HCT116 (cell line): ENCODE data around the gene IL2RG. TPM values are rescaled to one million over a fixed set of nuclear protein-coding genes. Genes with fewer than 3 reads are reported as not detected.

Source experiments
- ATAC-seq: fragments of 200-7000 bp; cut with Tn5 transposase; 2 replicates; pipeline ENCODE4 v1.9.1; 2020; ENCODE audit warnings: mild to moderate bottlenecking, moderate library complexity
- BruUV-seq: library from RNA; stranded (reverse); fragments of 400-500 nt; replicated peaks from 2 replicates; lab custom pipeline; 2021; lab: Mats Ljungman, UMichigan
- CTCF ChIA-PET: fragments of 300-600 bp; sonication (Branson Sonifier 250); formaldehyde crosslinking; loops from one replicate; lab custom pipeline; 2021; ENCODE audit warnings: antibody characterized with exemption; lab: Charles Lee
- POLR2A ChIA-PET: fragments of 300-600, 350-600 bp; sonication (Branson Sonifier 250); formaldehyde crosslinking; loops from one replicate; lab custom pipeline; 2021; ENCODE audit warnings: antibody characterized with exemption; lab: Charles Lee
- RAD21 ChIA-PET, 2 experiments: fragments of 300-600 bp; sonication (Branson Sonifier 250); formaldehyde crosslinking; loops; one replicate each; lab custom pipeline; 2023; ENCODE audit warnings: low total read pairs in 2 of 2; ENCODE audit not compliant: uncharacterized antibody in 2 of 2, unreplicated experiment in 2 of 2, low non-redundant PET in 1 of 2; lab: Charles Lee
- DNase-seq: peaks from one replicate; pipeline ENCODE4 v3.0.0-alpha.2; 2010; ENCODE audit warnings: low read depth, low spot score
- H2AFZ ChIP-seq: fragments of 200-600 bp; shearing (Covaris generic), sonication (generic); 2 replicates; pipeline ENCODE4 v1.6.1; 2017; ENCODE audit warnings: low read depth, mixed run types, mixed read lengths, antibody characterized with exemption, low read length; ENCODE audit not compliant: poor library complexity, severe bottlenecking
- H3K27ac ChIP-seq: 2 replicates; pipeline ENCODE4 v1.5.1; 2012; ENCODE audit warnings: low read depth, low read length
- H3K27me3 ChIP-seq: fragments of 200-600 bp; sonication (generic); 2 replicates; pipeline ENCODE4 v1.6.1; 2016; ENCODE audit warnings: mixed run types, low read length, mixed read lengths; ENCODE audit not compliant: insufficient read depth
- H3K36me3 ChIP-seq, 2 experiments: fragments of 200-500 bp in 1 of 2; fragments of 200-600 bp in 1 of 2; sonication (Bioruptor generic) in 1 of 2; sonication (generic) in 1 of 2; 2 replicates each; pipeline versions ENCODE4 v1.5.1 to v1.6.1; 2014 to 2016; ENCODE audit warnings: low read length in 2 of 2, inconsistent platforms in 1 of 2, mixed read lengths in 1 of 2, mixed run types in 1 of 2; ENCODE audit not compliant: insufficient read depth in 2 of 2, control insufficient read depth in 1 of 2
- H3K4me1 ChIP-seq, 2 experiments: fragments of 200-600 bp in 1 of 2; sonication (generic) in 1 of 2; 2 replicates each; pipeline versions ENCODE4 v1.5.1 to v1.6.1; 2012 to 2017; ENCODE audit warnings: low read length in 2 of 2, inconsistent platforms in 1 of 2, mild to moderate bottlenecking in 1 of 2, mixed read lengths in 1 of 2, mixed run types in 1 of 2, moderate library complexity in 1 of 2; ENCODE audit not compliant: insufficient read depth in 2 of 2, control insufficient read depth in 1 of 2
- H3K4me2 ChIP-seq: fragments of 200-600 bp; sonication (generic); 2 replicates; pipeline ENCODE4 v1.6.1; 2017; ENCODE audit warnings: mixed run types, low read length, mixed read lengths
- H3K4me3 ChIP-seq, 2 experiments: fragments of 200-600 bp in 1 of 2; sonication (generic) in 1 of 2; replicated peaks in 1 of 2; 2 replicates each; pipeline ENCODE4 v1.5.1; 2011 to 2016; ENCODE audit warnings: low read length in 2 of 2, control low read depth in 1 of 2, low read depth in 1 of 2, mild to moderate bottlenecking in 1 of 2, mixed read lengths in 1 of 2, mixed run types in 1 of 2
- H3K79me2 ChIP-seq: fragments of 200-600 bp; sonication (generic); 2 replicates; pipeline ENCODE4 v1.6.1; 2017; ENCODE audit warnings: mild to moderate bottlenecking, mixed run types, low read length, moderate library complexity, mixed read lengths; ENCODE audit not compliant: insufficient read depth
- H3K9ac ChIP-seq: fragments of 200-600 bp; sonication (generic); 2 replicates; pipeline ENCODE4 v1.6.1; 2016; ENCODE audit warnings: low read length, mixed read lengths
- H3K9me2 ChIP-seq: fragments of 200-600 bp; sonication (generic), shearing (Covaris generic); 2 replicates; pipeline ENCODE4 v1.6.1; 2017; ENCODE audit warnings: mixed run types, mild to moderate bottlenecking, moderate library complexity; ENCODE audit not compliant: insufficient read depth
- H3K9me3 ChIP-seq, 2 experiments: fragments of 200-500 bp in 1 of 2; fragments of 200-600 bp in 1 of 2; sonication (Bioruptor generic) in 1 of 2; sonication (generic) in 1 of 2; 2 replicates each; pipeline ENCODE4 v1.6.1; 2014 to 2017; ENCODE audit warnings: low read length in 2 of 2, mixed read lengths in 2 of 2, inconsistent platforms in 1 of 2, low read depth in 1 of 2, mild to moderate bottlenecking in 1 of 2, mixed run types in 1 of 2, moderate library complexity in 1 of 2; ENCODE audit not compliant: control insufficient read depth in 1 of 2, insufficient read depth in 1 of 2
- H4K20me1 ChIP-seq: fragments of 200-600 bp; sonication (generic), shearing (Covaris generic); 2 replicates; pipeline ENCODE4 v1.6.1; 2017; ENCODE audit warnings: mixed run types, mild to moderate bottlenecking, moderate library complexity; ENCODE audit not compliant: insufficient read depth
- CBX3 ChIP-seq: IDR thresholded peaks from 2 replicates; pipeline ENCODE4 v1.6.1; 2012; ENCODE audit warnings: low read depth
- CEBPB ChIP-seq: IDR thresholded peaks from 2 replicates; pipeline ENCODE4 v1.6.1; 2012; ENCODE audit warnings: low read depth
- CTCF ChIP-seq, 3 experiments: fragments of 200-600 bp in 1 of 3; sonication (generic) in 1 of 3; IDR thresholded peaks in 2 of 3; conservative IDR thresholded peaks in 1 of 3; 2 replicates each; pipeline ENCODE4 v1.5.1; 2012 to 2017; ENCODE audit warnings: low read depth in 2 of 3, low read length in 2 of 3, antibody characterized with exemption in 1 of 3, borderline replicate concordance in 1 of 3, control low read depth in 1 of 3, mild to moderate bottlenecking in 1 of 3, mixed read lengths in 1 of 3, mixed run types in 1 of 3, moderate library complexity in 1 of 3; ENCODE audit not compliant: insufficient read depth in 1 of 3
- EGR1 ChIP-seq: IDR thresholded peaks from 2 replicates; pipeline ENCODE4 v1.6.1; 2012; ENCODE audit warnings: low read depth
- ELF1 ChIP-seq: IDR thresholded peaks from 2 replicates; pipeline ENCODE4 v1.6.1; 2012; ENCODE audit warnings: low read depth, borderline replicate concordance
- EZH2 ChIP-seq: fragments of 200-600 bp; sonication (generic); IDR thresholded peaks from 2 replicates; pipeline ENCODE4 v1.6.1; 2017; ENCODE audit warnings: antibody characterized with exemption, mixed run types
- EZH2phosphoT487 ChIP-seq: fragments of 200-600 bp; IDR thresholded peaks from 2 replicates; pipeline ENCODE4 v1.6.1; 2018; ENCODE audit warnings: antibody characterized with exemption, borderline replicate concordance
- FOSL1 ChIP-seq: IDR thresholded peaks from 2 replicates; pipeline ENCODE4 v1.6.1; 2012; ENCODE audit warnings: low read depth
- JUND ChIP-seq: IDR thresholded peaks from 2 replicates; pipeline ENCODE4 v1.6.1; 2012
- POLR2A ChIP-seq: IDR thresholded peaks from 2 replicates; pipeline ENCODE4 v1.7.0; 2011; ENCODE audit warnings: borderline replicate concordance; ENCODE audit not compliant: insufficient read depth, insufficient read length; ENCODE audit errors: extremely low read depth
- POLR2AphosphoS5 ChIP-seq: IDR thresholded peaks from 2 replicates; pipeline ENCODE4 v1.6.1; 2011; ENCODE audit warnings: mild to moderate bottlenecking, low read depth, low read length, moderate library complexity
- RAD21 ChIP-seq: IDR thresholded peaks from 2 replicates; pipeline ENCODE4 v1.6.1; 2012; ENCODE audit warnings: low read depth, mild to moderate bottlenecking
- SIN3A ChIP-seq: IDR thresholded peaks from 2 replicates; pipeline ENCODE4 v1.6.1; 2012; ENCODE audit warnings: low read depth
- SP1 ChIP-seq: IDR thresholded peaks from 2 replicates; pipeline ENCODE4 v1.6.1; 2012; ENCODE audit warnings: low read depth
- SRF ChIP-seq: IDR thresholded peaks from 2 replicates; pipeline ENCODE4 v1.6.1; 2012; ENCODE audit warnings: low read depth
- TCF7L2 ChIP-seq: IDR thresholded peaks from 2 replicates; pipeline ENCODE4 v1.7.0; 2011; ENCODE audit warnings: borderline replicate concordance, inconsistent platforms; ENCODE audit not compliant: insufficient read depth, insufficient read length; ENCODE audit errors: extremely low read depth
- ZBTB33 ChIP-seq: IDR thresholded peaks from 2 replicates; pipeline ENCODE4 v1.6.1; 2011; ENCODE audit warnings: mild to moderate bottlenecking, low read length, moderate library complexity; ENCODE audit not compliant: insufficient replicate concordance; ENCODE audit errors: extremely low read depth
- ZFX ChIP-seq: fragments of 450-650 bp; IDR thresholded peaks from 2 replicates; pipeline ENCODE4 v1.6.1; 2017
- ZNF274 ChIP-seq: fragments of 200-500 bp; sonication (Bioruptor generic); IDR thresholded peaks from 2 replicates; pipeline ENCODE4 v1.6.1; 2014; ENCODE audit warnings: mild to moderate bottlenecking, low read depth, low read length, inconsistent platforms
- intact Hi-C: fragments of 100-400 bp; cut with micrococcal nuclease; formaldehyde crosslinking; loops from 2 replicates; pipeline ENCODE4 v1.10.0; 2022
- total RNA-seq: library from RNA; stranded (reverse); gene quantifications from one replicate; pipeline ENCODE4 v1.2.1, GENCODE V29; 2021; ENCODE audit not compliant: unreplicated experiment
- TF ChIP-seq, protein P1 (sequence below): IDR thresholded peaks from 2 replicates; pipeline ENCODE4 v1.6.1; 2012

Gene IL2RG
- total RNA-seq, 1 experiment from 2014 or later: 0.64 TPM

DNA sequence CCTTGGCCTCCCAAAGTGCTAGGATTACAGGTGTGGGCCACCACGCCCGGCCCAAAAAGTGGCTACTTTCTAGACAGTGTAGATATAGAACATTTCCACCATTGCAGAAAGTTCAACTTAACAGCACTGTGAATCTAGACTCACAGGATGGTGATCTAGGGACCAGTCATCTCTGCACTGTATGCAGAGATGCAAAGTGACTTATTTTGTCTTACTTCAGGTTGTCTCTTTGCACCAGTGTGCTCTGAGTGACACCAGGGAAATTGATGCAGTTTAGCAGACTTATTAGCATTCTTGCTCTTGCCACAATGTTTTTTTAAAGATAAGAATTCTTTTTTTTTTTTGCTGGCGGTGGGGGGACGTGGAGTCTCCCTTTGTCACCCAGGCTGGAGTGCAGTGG, 28.6 kb downstream of the IL2RG start:
- H3K79me2 ChIP-seq: no peaks in the 10 kb centered on the region
- H3K9ac ChIP-seq: no peak overlapping the region
- no peaks in the 10 kb centered on the region for H3K9me2 ChIP-seq
- intact Hi-C loops: no loop called here
- no peaks in the 10 kb centered on the region for H4K20me1 ChIP-seq
- DNase-seq (no peak), ATAC-seq (no peak)
- no peak overlapping the region for H2AFZ ChIP-seq
- H3K27me3 ChIP-seq: no peaks in the 10 kb centered on the region
- no peaks in the 10 kb centered on the region for H3K4me1 ChIP-seq
- no peak overlapping the region for H3K4me3 ChIP-seq
- no peak overlapping the region for H3K27ac ChIP-seq
- H3K9me3 ChIP-seq: no peaks in the 10 kb centered on the region
- RAD21 ChIA-PET: no interaction called here
- POLR2A ChIA-PET: no interaction called here
- BruUV-seq: no TSS peak
- H3K4me2 ChIP-seq: no peak overlapping the region
- H3K36me3 ChIP-seq: no peaks in the 10 kb centered on the region
- CTCF ChIA-PET: no interaction called here
- TF ChIP-seq SIN3A (no peak), SRF (no peak), EZH2phosphoT487 (no peak), POLR2AphosphoS5 (no peak), TCF7L2 (no peak), JUND (no peak), EZH2 (no peak), ZBTB33 (no peak), POLR2A (no peak), ZNF274 (no peak), EGR1 (no peak), RAD21 (no peak), CEBPB (no peak), ZFX (no peak), FOSL1 (no peak), CBX3 (no peak), SP1 (no peak), CTCF (IDR thresholded peaks at IDR 0.05 in 2 of 3, conservative IDR thresholded peaks at IDR 0.05 in 1 of 3; ENCODE audit: borderline replicate concordance in 1 of 3, insufficient read depth in 1 of 3, low read depth in 2 of 3, low read length in 2 of 3) (no peak), ELF1 (no peak)
- TF ChIP-seq, protein P1, sequence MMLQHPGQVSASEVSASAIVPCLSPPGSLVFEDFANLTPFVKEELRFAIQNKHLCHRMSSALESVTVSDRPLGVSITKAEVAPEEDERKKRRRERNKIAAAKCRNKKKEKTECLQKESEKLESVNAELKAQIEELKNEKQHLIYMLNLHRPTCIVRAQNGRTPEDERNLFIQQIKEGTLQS: no peak
